ENCODE results near the gene TTC3. TPM values are rescaled to one million over a fixed set of nuclear protein-coding genes. Genes with fewer than 3 reads are reported as not detected.
A peak's percentile ranks its signal among the peaks of the same experiment; 100 is the strongest.

The TTC3 gene
- total RNA-seq, 1 donor from 2014 or later = 74.1 TPM

DNA sequence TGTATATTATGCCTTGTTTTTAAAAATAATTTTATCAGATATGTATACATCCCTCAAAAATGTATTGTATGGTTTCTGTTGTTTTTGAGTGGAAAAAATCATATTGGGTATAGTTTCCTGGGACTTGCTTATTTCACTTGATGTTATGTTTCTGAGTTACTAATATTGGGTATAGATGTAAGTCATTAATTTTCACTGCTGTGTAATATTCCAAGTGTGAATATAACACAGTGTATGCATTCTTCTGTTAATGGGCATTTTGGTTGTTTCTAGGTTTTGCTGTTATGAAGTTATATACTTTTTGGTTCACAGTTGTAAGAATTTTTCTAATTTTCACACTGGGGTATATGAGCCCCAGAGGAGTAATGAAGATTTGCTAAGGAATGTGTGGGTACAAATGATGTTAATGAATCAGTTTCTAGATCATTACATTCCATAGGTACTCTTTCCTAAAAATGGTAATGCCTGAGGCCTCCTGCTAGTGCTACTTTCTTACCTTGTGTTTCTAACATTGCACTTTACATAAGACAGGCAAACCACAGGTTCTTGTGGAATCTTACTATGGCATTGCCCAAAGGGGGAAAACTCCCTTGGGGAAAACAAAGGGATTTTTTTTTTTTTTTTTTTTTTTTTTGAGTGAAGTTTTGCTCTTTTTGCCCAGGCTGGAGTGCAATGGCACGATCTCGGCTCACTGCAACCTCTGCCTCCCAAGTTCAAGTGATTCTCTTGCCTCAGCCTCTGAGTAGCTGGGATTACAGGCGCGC is 3.2 kb downstream of the TTC3 start:
- TF ChIP-seq, protein P1, sequence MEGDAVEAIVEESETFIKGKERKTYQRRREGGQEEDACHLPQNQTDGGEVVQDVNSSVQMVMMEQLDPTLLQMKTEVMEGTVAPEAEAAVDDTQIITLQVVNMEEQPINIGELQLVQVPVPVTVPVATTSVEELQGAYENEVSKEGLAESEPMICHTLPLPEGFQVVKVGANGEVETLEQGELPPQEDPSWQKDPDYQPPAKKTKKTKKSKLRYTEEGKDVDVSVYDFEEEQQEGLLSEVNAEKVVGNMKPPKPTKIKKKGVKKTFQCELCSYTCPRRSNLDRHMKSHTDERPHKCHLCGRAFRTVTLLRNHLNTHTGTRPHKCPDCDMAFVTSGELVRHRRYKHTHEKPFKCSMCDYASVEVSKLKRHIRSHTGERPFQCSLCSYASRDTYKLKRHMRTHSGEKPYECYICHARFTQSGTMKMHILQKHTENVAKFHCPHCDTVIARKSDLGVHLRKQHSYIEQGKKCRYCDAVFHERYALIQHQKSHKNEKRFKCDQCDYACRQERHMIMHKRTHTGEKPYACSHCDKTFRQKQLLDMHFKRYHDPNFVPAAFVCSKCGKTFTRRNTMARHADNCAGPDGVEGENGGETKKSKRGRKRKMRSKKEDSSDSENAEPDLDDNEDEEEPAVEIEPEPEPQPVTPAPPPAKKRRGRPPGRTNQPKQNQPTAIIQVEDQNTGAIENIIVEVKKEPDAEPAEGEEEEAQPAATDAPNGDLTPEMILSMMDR (conservative IDR thresholded peaks at IDR 0.05; ENCODE audit: low read depth, low read length) = no peak
- no peak overlapping the region for H3K4me3 ChIP-seq (ENCODE audit: low read depth, low read length)
- no peak for DNase-seq (ENCODE audit: low read depth)

DNA sequence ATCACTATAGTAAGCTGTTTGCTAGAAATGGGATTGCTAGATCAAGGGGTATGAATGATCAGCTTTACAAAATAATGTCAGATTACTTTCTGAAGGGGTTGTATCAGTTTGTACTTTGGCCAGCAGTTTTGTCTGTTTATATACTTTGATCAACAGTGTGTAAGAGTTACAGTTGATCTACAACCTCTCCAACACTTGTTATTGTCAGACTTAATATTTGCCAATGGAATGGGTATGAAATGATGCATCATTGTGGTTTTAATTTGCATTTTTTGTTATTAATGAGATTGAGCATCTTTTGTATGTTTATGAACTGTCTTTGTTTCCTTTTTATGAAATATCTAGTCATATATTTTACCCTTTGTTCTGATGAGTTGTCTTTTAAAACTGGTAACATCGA is 4.3 kb downstream of the TTC3 start:
- TF ChIP-seq, protein P1 (conservative IDR thresholded peaks at IDR 0.05; ENCODE audit: low read depth, low read length) = no peak
- no peak for DNase-seq (ENCODE audit: low read depth)
- no peak overlapping the region for H3K4me3 ChIP-seq (ENCODE audit: low read depth, low read length)

DNA sequence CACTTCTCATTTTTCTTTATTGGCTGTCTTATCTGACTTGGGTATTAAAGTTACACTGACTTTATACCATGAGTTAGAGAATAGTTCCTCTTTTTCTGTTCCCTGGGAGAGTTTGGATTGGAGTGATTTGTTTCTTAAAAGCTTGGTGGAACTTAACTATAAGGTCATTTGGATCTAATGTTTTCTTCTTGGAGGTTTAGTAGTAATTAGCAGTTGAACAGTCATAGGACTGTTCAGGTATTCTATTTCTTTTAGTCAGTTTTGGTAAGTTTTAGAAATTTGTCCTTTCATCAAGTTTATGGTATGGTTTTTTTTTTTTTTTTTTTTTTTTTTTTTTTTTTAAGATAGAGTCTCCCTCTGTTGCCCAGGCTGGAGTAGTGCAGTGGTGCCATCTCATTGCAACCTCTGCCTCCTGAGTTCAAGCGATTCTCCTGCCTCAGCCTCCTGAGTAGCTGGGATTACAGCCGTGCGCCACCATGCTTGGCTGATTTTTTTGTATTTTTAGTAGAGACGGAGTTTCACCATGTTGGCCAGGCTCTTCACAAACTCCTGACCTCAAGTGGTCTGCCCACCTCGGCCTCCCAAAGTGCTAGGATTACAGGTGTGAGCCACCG is 6.3 kb downstream of the TTC3 start:
- no peak for DNase-seq (ENCODE audit: low read depth)
- TF ChIP-seq, protein P1 (conservative IDR thresholded peaks at IDR 0.05; ENCODE audit: low read depth, low read length) = peak; percentile 44
- no peak overlapping the region for H3K4me3 ChIP-seq (ENCODE audit: low read depth, low read length)

DNA sequence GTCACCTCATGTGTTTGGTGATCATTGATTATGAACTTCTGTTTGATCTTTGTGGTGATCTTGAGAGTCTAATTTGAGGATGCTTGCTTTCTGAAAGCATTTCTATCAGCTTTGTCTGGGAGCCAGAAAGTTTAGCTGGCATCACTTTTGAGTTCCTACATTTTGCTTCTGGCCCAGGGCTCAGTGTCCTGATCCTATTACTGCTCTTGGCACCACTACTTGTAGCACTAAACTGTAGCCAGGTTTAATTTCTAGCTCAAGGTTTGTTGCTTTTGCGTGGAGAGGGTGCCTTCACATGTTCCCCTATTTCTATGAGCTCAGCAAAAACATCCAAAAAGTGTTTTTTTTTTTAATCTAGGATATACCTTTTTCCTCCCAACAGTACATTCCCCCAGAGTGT is 9.3 kb downstream of the TTC3 start:
- DNase-seq (ENCODE audit: low read depth) = no peak
- TF ChIP-seq, protein P1 (conservative IDR thresholded peaks at IDR 0.05; ENCODE audit: low read depth, low read length) = no peak
- no peak overlapping the region for H3K4me3 ChIP-seq (ENCODE audit: low read depth, low read length)

DNA sequence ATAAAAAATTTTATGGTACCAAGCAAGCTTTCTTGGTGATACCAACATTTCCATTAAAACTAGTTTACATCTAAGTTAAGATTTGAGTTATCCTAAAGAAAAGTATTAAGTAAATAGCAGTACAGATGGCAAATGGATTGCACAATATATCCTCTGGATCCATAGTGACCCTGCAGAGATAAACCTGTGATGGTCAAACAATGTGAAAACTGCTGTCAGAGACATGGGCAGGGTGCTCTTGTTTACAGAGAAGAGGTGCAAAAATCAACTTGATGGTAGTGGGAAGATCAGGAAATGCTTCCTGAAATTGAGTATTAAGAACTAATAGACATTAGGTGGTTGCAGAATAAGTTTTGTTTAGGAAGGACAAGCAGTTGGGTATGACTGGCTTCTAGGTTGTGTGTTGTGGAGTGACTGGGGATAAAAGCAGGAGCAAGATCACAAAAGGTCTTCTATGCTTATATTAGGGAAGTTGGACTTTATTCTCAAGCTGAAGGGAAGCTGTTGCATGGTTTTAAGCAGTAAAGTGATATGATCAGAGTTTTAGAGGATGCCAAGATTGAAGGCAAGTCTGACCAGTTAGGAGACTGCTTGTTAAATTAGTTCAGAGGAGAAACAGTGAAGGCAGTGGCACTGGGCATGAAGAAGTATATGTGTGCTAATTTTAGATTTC is 9.9 kb downstream of the TTC3 start:
- TF ChIP-seq, protein P1 (conservative IDR thresholded peaks at IDR 0.05; ENCODE audit: low read depth, low read length) = no peak
- H3K4me3 ChIP-seq (ENCODE audit: low read depth, low read length) = no peak overlapping the region
- no peak for DNase-seq (ENCODE audit: low read depth)

DNA sequence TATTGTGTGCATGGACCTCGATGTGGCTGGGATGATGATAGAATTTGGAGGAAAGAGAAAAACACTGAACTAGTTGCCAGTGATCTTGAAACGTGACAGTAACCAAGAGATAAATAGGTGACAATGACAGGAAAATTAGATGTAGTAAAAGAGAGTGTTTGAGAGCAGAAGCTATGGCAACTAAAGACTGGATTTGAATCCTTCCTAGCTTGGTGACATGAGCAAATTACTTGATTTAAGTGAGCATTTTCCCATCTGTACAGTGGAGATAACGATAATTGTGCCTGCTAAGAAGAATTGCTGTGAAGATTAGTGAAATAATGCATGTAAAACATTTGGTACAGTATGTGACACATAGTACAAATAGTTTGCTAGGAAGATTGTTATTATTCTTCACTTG is 12.7 kb downstream of the TTC3 start:
- no peak for DNase-seq (ENCODE audit: low read depth)
- TF ChIP-seq, protein P1 (conservative IDR thresholded peaks at IDR 0.05; ENCODE audit: low read depth, low read length) = no peak
- H3K4me3 ChIP-seq (ENCODE audit: low read depth, low read length) = no peak overlapping the region
